ENCODE measurements around the gene MEPE.

- TF ChIP-seq CTCF (IDR thresholded peaks at IDR 0.05 in 2 of 3, conservative IDR thresholded peaks at IDR 0.05 in 1 of 3; ENCODE audit: borderline replicate concordance in 1 of 3, insufficient read depth in 1 of 3, low read depth in 2 of 3, low read length in 2 of 3), result no peak
- TF ChIP-seq MAX (IDR thresholded peaks at IDR 0.05), result no peak
- TF ChIP-seq POLR2AphosphoS5 (IDR thresholded peaks at IDR 0.05; ENCODE audit: low read depth, low read length), result no peak
- no peak for TF ChIP-seq EZH2 (IDR thresholded peaks at IDR 0.05)
- no peak for TF ChIP-seq SP1 (IDR thresholded peaks at IDR 0.05; ENCODE audit: low read depth)
- TF ChIP-seq ZNF274 (IDR thresholded peaks at IDR 0.05; ENCODE audit: low read depth, low read length), result no peak
- TF ChIP-seq CEBPB (IDR thresholded peaks at IDR 0.05; ENCODE audit: low read depth), result no peak
Observed at GRCh38 chr4:87868522-87868921, 35.8 kb downstream of the MEPE start.
